GM12878 (cell line): Measurements from ENCODE around the gene PRTFDC1.

Source experiments
- EGR1 ChIP-seq, 2 experiments: IDR thresholded peaks; 1 replicate in 1 of 2; 2 replicates in 1 of 2; pipeline ENCODE4 v1.6.1; 2011 to 2012; ENCODE audit warnings: low read depth in 2 of 2, low read length in 2 of 2, borderline replicate concordance in 1 of 2, mild to moderate bottlenecking in 1 of 2, moderate library complexity in 1 of 2
- EP300 ChIP-seq, 2 experiments: fragments of 150-350 bp in 1 of 2; IDR thresholded peaks; 2 replicates each; pipeline ENCODE4 v1.6.1; 2011 to 2012; ENCODE audit warnings: low read depth in 2 of 2, low read length in 2 of 2, borderline replicate concordance in 1 of 2, improper control_type of control experiment in 1 of 2, inconsistent platforms in 1 of 2; ENCODE audit not compliant: control insufficient read depth in 1 of 2
- FOXK2 ChIP-seq: fragments of 450-650 bp; IDR thresholded peaks from 2 replicates; pipeline ENCODE4 v1.6.1; 2017; ENCODE audit warnings: mild to moderate bottlenecking, moderate library complexity
- GABPA ChIP-seq: IDR thresholded peaks from 2 replicates; pipeline ENCODE4 v1.6.1; 2014; ENCODE audit warnings: antibody characterized with exemption, low read depth, mild to moderate bottlenecking, inconsistent platforms
- POLR2AphosphoS5 ChIP-seq: IDR thresholded peaks from 2 replicates; pipeline ENCODE4 v1.6.1; 2011; ENCODE audit warnings: mild to moderate bottlenecking, low read length, inconsistent platforms
- SIN3A ChIP-seq: IDR thresholded peaks from 2 replicates; pipeline ENCODE4 v1.6.1; 2012; ENCODE audit warnings: low read depth, low read length, improper control_type of control experiment
- TAF1 ChIP-seq: IDR thresholded peaks from 2 replicates; pipeline ENCODE4 v1.6.1; 2011; ENCODE audit warnings: mild to moderate bottlenecking, low read depth, low read length, borderline replicate concordance
- TARDBP ChIP-seq: IDR thresholded peaks from 2 replicates; pipeline ENCODE4 v1.6.1; 2016; ENCODE audit warnings: borderline replicate concordance

DNA sequence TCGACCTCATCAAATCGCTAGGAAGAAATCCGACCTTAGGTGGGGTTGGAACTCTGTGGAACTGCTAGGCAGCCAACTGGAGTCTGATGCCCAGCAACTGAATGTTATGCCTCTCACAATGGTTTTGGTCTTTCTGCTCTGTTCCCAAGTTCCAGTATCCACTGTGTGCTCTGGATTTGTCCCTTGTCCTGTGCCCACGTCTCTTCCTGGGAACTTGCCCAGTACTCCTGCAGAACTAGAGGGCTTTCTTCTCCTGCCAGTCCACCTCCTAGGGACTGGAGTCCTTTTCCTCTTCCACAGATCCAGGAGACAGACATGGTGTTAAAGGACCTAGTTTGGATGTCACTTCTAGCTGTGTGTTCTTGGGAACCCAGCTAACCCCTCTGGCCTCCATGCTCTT is 26.6 kb downstream of the PRTFDC1 start:
- TF ChIP-seq GABPA, result no peak
- TF ChIP-seq SIN3A, result no peak
- no peak for TF ChIP-seq EP300 (IDR thresholded peaks at IDR 0.05; ENCODE audit: borderline replicate concordance in 1 of 2, control insufficient read depth in 1 of 2, low read depth in 2 of 2, low read length in 2 of 2)
- TF ChIP-seq EGR1 (IDR thresholded peaks at IDR 0.05; ENCODE audit: borderline replicate concordance in 1 of 2, low read depth in 2 of 2, low read length in 2 of 2), result no peak
- TF ChIP-seq FOXK2, result no peak
- TF ChIP-seq TARDBP, result no peak
- TF ChIP-seq POLR2AphosphoS5, result no peak
- no peak for TF ChIP-seq TAF1
